Stimulated activated CD4-positive, alpha-beta T cell treated with anti-CD3 and anti-CD28 coated beads, Interleukin-1b, Interleukin-23, amount 100 ng/mL, for 4 hours (primary cell): ENCODE results near the gene PXK.
"Not testable (repeated sequence)": the region's sequence is repeated elsewhere in the genome, so short reads cannot be mapped to it uniquely, and the experiment has no call there.

Experiments used
- DNase-seq, 2 donors: peaks; one replicate each; pipeline ENCODE4 v3.0.0-alpha.2; 2020; ENCODE audit warnings: low read depth in 2 of 2

PXK gene

GRCh38 chr3:58323529-58324390, 8.9 kb upstream of the PXK start:
- no peak for DNase-seq

GRCh38 chr3:58324391-58325390, 8.0 kb upstream of the PXK start:
- no peak for DNase-seq

GRCh38 chr3:58325525-58325992, 7.1 kb upstream of the PXK start:
- no peak for DNase-seq

- DNase-seq = no peak
These were observed 6.3 kb upstream of the PXK start for GRCh38 chr3:58326267-58326900.

GRCh38 chr3:58329150-58329921, 3.4 kb upstream of the PXK start:
- no peak for DNase-seq

GRCh38 chr3:58329922-58330413, 2.7 kb upstream of the PXK start:
- DNase-seq = no peak

GRCh38 chr3:58331593-58332152, 1.0 kb upstream of the PXK start:
- no peak for DNase-seq

GRCh38 chr3:58333206-58334012, 717 bp downstream of the PXK start:
- peak in 1 of 2 donors; percentile 13 for DNase-seq

GRCh38 chr3:58334013-58334321, 1.3 kb downstream of the PXK start:
- DNase-seq = no peak

GRCh38 chr3:58334506-58334884, 1.8 kb downstream of the PXK start:
- DNase-seq = no peak

GRCh38 chr3:58335652-58335947, 2.9 kb downstream of the PXK start:
- DNase-seq = no peak

- DNase-seq = no peak
These were observed 3.6 kb downstream of the PXK start for GRCh38 chr3:58336135-58336882.

- no peak for DNase-seq
These were observed 4.5 kb downstream of the PXK start for GRCh38 chr3:58337190-58337589.

GRCh38 chr3:58339146-58339545, 6.5 kb downstream of the PXK start:
- not testable (repeated sequence) for DNase-seq

- DNase-seq = no peak
These were observed 8.0 kb downstream of the PXK start for GRCh38 chr3:58340594-58341244.

GRCh38 chr3:58341376-58341775, 8.7 kb downstream of the PXK start:
- no peak for DNase-seq

- no peak for DNase-seq
These were observed 10.0 kb downstream of the PXK start for GRCh38 chr3:58342676-58343075.

GRCh38 chr3:58345457-58345856, 12.8 kb downstream of the PXK start:
- no peak for DNase-seq

GRCh38 chr3:58346368-58346767, 13.7 kb downstream of the PXK start:
- DNase-seq = no peak
